Measurements from ENCODE around the gene AS3MT. TPM values are rescaled to one million over a fixed set of nuclear protein-coding genes. Genes with fewer than 3 reads are reported as not detected.
"Not testable (repeated sequence)": the region's sequence is repeated elsewhere in the genome, so short reads cannot be mapped to it uniquely, and the experiment has no call there.

The AS3MT gene
- total RNA-seq = 10 to 100 TPM in 2 of 4 donors, 1 to 10 TPM in 2; 9.8 to 19.2 (median 13.5) TPM

- H3K9me3 ChIP-seq = no peaks in the 10 kb centered on the region
- no peaks in the 10 kb centered on the region for H3K27me3 ChIP-seq
- no peaks in the 10 kb centered on the region for H3K36me3 ChIP-seq
- H3K4me3 ChIP-seq (replicated peaks in 1 of 3) = peak within 1 kb of the TSS; percentile 17 to 49 (median 25)
- WGBS, 2 donors = 6 to 8% methylated on average over 36 to 39 of the region's 63 CpGs
- H3K4me1 ChIP-seq = peaks cover 6 to 11% of the 10 kb centered on the region in 2 donors
- peak within 1 kb of the TSS in 1 of 3 donors; percentile 18 for H3K27ac ChIP-seq
- intact Hi-C loops (cut with DNase I) = no loop called here
- TF ChIP-seq CTCF (IDR thresholded peaks at IDR 0.05) (no peak), POLR2A (IDR thresholded peaks at IDR 0.05) (peak in 1 of 2 donors; percentile 48)
- DNase-seq = peak; percentile 48 to 52
Measured at GRCh38 chr10:102869258-102870198, at the start of gene AS3MT. Gene AS3MT, plus strand, starts transcription at chr10:102869470. Its CDS starts 123 bp downstream, at chr10:102869593.

GRCh38 chr10:102820008-102820407 is 49.3 kb upstream of the AS3MT start:
- DNase-seq; H3K36me3 ChIP-seq; intact Hi-C loops (cut with DNase I); H3K9me3 ChIP-seq; H3K27me3 ChIP-seq; H3K4me3 ChIP-seq (replicated peaks in 1 of 3): not testable (repeated sequence)
- H3K27ac ChIP-seq = peak overlapping the region in 1 of 3 donors; percentile 72
- peaks cover 24 to 53% of the 10 kb centered on the region in 2 donors for H3K4me1 ChIP-seq
- 96 to 97% methylated on average over 5 of the region's 5 CpGs for WGBS, 2 donors

GRCh38 chr10:102822222-102822621 is 47.0 kb upstream of the AS3MT start:
- intact Hi-C loops (cut with DNase I) = no loop called here
- no peak overlapping the region for H3K4me3 ChIP-seq (replicated peaks in 1 of 3)
- H3K9me3 ChIP-seq = no peaks in the 10 kb centered on the region
- peaks cover 10 to 35% of the 10 kb centered on the region in 2 donors for H3K4me1 ChIP-seq
- no peaks in the 10 kb centered on the region for H3K36me3 ChIP-seq
- peak in 1 of 2 donors; percentile 1 for DNase-seq
- no peak overlapping the region for H3K27ac ChIP-seq
- 91 to 92% methylated on average over 12 of the region's 12 CpGs for WGBS, 2 donors
- TF ChIP-seq POLR2A (IDR thresholded peaks at IDR 0.05) (no peak), CTCF (IDR thresholded peaks at IDR 0.05) (no peak)
- H3K27me3 ChIP-seq = no peaks in the 10 kb centered on the region

- H3K9me3 ChIP-seq = no peaks in the 10 kb centered on the region
- TF ChIP-seq CTCF (IDR thresholded peaks at IDR 0.05) (no peak), POLR2A (IDR thresholded peaks at IDR 0.05) (no peak)
- no peak overlapping the region for H3K27ac ChIP-seq
- intact Hi-C loops (cut with DNase I) = no loop called here
- no peaks in the 10 kb centered on the region for H3K27me3 ChIP-seq
- peaks cover 0 to 11% of the 10 kb centered on the region in 2 donors for H3K4me1 ChIP-seq
- H3K36me3 ChIP-seq = no peaks in the 10 kb centered on the region
- peak in 1 of 2 donors; percentile 0 for DNase-seq
- H3K4me3 ChIP-seq (replicated peaks in 1 of 3) = no peak overlapping the region
- 89 to 95% methylated on average over 4 of the region's 4 CpGs for WGBS, 2 donors
Measured at GRCh38 chr10:102824664-102825063, 44.6 kb upstream of the AS3MT start.

- no peak overlapping the region for H3K4me3 ChIP-seq (replicated peaks in 1 of 3)
- intact Hi-C loops (cut with DNase I) = no loop called here
Measured at GRCh38 chr10:102826148-102826796, 43.0 kb upstream of the AS3MT start.

More at GRCh38 chr10:102826148-102826796, 43.0 kb upstream of the AS3MT start:
- Histone ChIP-seq H3K4me1 (peaks cover 0 to 5% of the 10 kb centered on the region in 2 donors), H3K27me3 (no peaks in the 10 kb centered on the region), H3K9me3 (no peaks in the 10 kb centered on the region), H3K27ac (no peak overlapping the region), H3K36me3 (no peaks in the 10 kb centered on the region)
- 84 to 90% methylated on average over 9 of the region's 9 CpGs for WGBS, 2 donors
- TF ChIP-seq CTCF (IDR thresholded peaks at IDR 0.05) (no peak), POLR2A (IDR thresholded peaks at IDR 0.05) (no peak)
- no peak for DNase-seq
